Right lobe of liver (tissue), 6 donors: ENCODE measurements around the gene ISY1. TPM values are rescaled to one million over a fixed set of nuclear protein-coding genes. Genes with fewer than 3 reads are reported as not detected.

Experiments
- ATAC-seq, 4 donors: fragments of 200-7000 bp; cut with Tn5 transposase; one replicate each; pipeline ENCODE4 v1.9.1; 2020; ENCODE audit warnings: mild to moderate bottlenecking in 4 of 4, moderate library complexity in 4 of 4
- DNase-seq, 3 donors: peaks; one replicate each; pipeline ENCODE4 v3.0.0-alpha.2; 2020
- H3K27ac ChIP-seq, 3 donors: fragments of 200-600 bp; one replicate each; pipeline ENCODE4 v1.8.0; 2022
- H3K27me3 ChIP-seq, 2 donors: fragments of 200-600 bp; one replicate each; pipeline ENCODE4 v1.8.0; 2022
- H3K36me3 ChIP-seq, 4 donors: fragments of 200-600 bp; sonication (generic) in 1 of 4; one replicate each; pipeline versions ENCODE4 v1.5.1 to v1.8.0; 2017 to 2022; ENCODE audit warnings: control low read depth in 1 of 4
- H3K4me1 ChIP-seq, 4 donors: fragments of 200-600 bp; sonication (generic) in 1 of 4; one replicate each; pipeline versions ENCODE4 v1.5.1 to v1.8.0; 2017 to 2022; ENCODE audit warnings: control low read depth in 1 of 4
- H3K4me3 ChIP-seq, 3 donors: fragments of 200-600 bp; one replicate each; pipeline ENCODE4 v1.8.0; 2022
- H3K9me3 ChIP-seq, 4 donors: fragments of 200-600 bp; sonication (generic) in 1 of 4; one replicate each; pipeline versions ENCODE4 v1.5.1 to v1.8.0; 2017 to 2022; ENCODE audit warnings: control low read depth in 1 of 4
- CTCF ChIP-seq, 4 donors: fragments of 200-600 bp in 3 of 4; fragments of 450-650 bp in 1 of 4; IDR thresholded peaks; one replicate each; pipeline versions ENCODE4 v1.5.1 to v1.8.0; 2016 to 2022; ENCODE audit warnings: antibody characterized with exemption in 4 of 4, mild to moderate bottlenecking in 2 of 4
- POLR2A ChIP-seq: fragments of 450-650 bp; IDR thresholded peaks from one replicate; pipeline ENCODE4 v1.6.1; 2017; ENCODE audit warnings: antibody characterized with exemption, mild to moderate bottlenecking
- WGBS: methylation state at CpG from one replicate; pipeline ENCODE4 v1.1.6; 2018; ENCODE audit warnings: low coverage, low lambda C conversion rate; ENCODE audit not compliant: insufficient coverage; ENCODE audit errors: missing lambda C conversion rate; 5-methylcytosine and 5-hydroxymethylcytosine counted together
- intact Hi-C, 2 donors: fragments of 100-400 bp; cut with DNase I; formaldehyde crosslinking; loops; one replicate each; pipeline versions ENCODE4 v1.11.2 to v1.14.1; 2022
- long read RNA-seq: library from polyadenylated mRNA; unstranded; transcript quantifications from one replicate; pipeline ENCODE4 v2.0.0, GENCODE V29; 2019
- total RNA-seq, 6 experiments: library from RNA; depleted of rRNA in 2 of 6; stranded (reverse); fragments of >200 nt in 2 of 6; fragmentation: NEBNext Ultra II Directional in 3 of 6; extraction: Animal tissue kit (Norgen Biotek cat#: 25700) in 3 of 6; gene quantifications; one replicate each; pipeline versions ENCODE4 v1.1.0 to v1.2.4, GENCODE V29; 2016 to 2023
- donor health status: DM: no; HTN: yes; CAD: no.
- donor health status: DM: no; HTN: no; CAD: no.
- donor health status: DM: no; HTN: no; CAD: no.
- donor health status: DM: no; HTN: yes; CAD: no.
- donor health status: DM: no; HTN: yes; CAD: no.

ISY1 gene
- total RNA-seq, result 10 to 100 TPM in 2 of 6 experiments, 1 to 10 TPM in 4; 2.8 to 10.8 (median 8.9) TPM
- long read RNA-seq, partial matches to known transcripts, result 0 of 3 reads
- long read RNA-seq, other reads (novel, unspliced or antisense), result 0 of 3 reads

GRCh38 chr3:129160891-129161859 is at the start of gene ISY1:
Gene ISY1 (minus strand): TSS chr3:129161063. CDS start chr3:129160975, 88 bp downstream.
- intact Hi-C loops, result no loop called here

GRCh38 chr3:129207479-129207878 is 46.6 kb upstream of the ISY1 start:
- peak; percentile 15 to 43 (median 20) for ATAC-seq
- Histone ChIP-seq H3K4me3 (no peak overlapping the region), H3K27me3 (no peaks in the 10 kb centered on the region), H3K9me3 (no peaks in the 10 kb centered on the region), H3K27ac (peak overlapping the region in 2 of 3 donors; percentile 58 to 72), H3K36me3 (no peaks in the 10 kb centered on the region), H3K4me1 (peaks cover 0 to 43% (median 20%) of the 10 kb centered on the region in 4 donors)
- TF ChIP-seq POLR2A, result no peak
- no peak for TF ChIP-seq CTCF (IDR thresholded peaks at IDR 0.05)
- WGBS, result 19% methylated on average over 4 of the region's 4 CpGs
- DNase-seq, result peak in 1 of 3 donors; percentile 49
- intact Hi-C loops, result no loop called here

More at GRCh38 chr3:129160891-129161859, at the start of gene ISY1:
- 1% methylated on average over 24 of the region's 67 CpGs for WGBS
- Histone ChIP-seq H3K27ac (peak within 1 kb of the TSS; percentile 88 to 96 (median 92)), H3K27me3 (no peaks in the 10 kb centered on the region), H3K4me1 (peaks cover 0 to 18% (median 0%) of the 10 kb centered on the region in 4 donors), H3K9me3 (no peaks in the 10 kb centered on the region), H3K36me3 (peaks cover 0 to 31% (median 23%) of the 10 kb centered on the region in 4 donors), H3K4me3 (peak within 1 kb of the TSS; percentile 67 to 80 (median 79))
- DNase-seq (peak; percentile 89 to 92 (median 90)), ATAC-seq (peak; percentile 91 to 93 (median 92))
- TF ChIP-seq POLR2A, result peak; percentile 87
- TF ChIP-seq CTCF (IDR thresholded peaks at IDR 0.05), result peak; percentile 52 to 69 (median 61)

- Histone ChIP-seq H3K4me1 (peaks cover 0 to 27% (median 13%) of the 10 kb centered on the region in 4 donors), H3K4me3 (no peak overlapping the region), H3K27ac (peak overlapping the region in 2 of 3 donors; percentile 61 to 66), H3K9me3 (no peaks in the 10 kb centered on the region), H3K36me3 (no peaks in the 10 kb centered on the region), H3K27me3 (no peaks in the 10 kb centered on the region)
- DNase-seq, result peak in 1 of 3 donors; percentile 73
- intact Hi-C loops, result no loop called here
- peak; percentile 84 to 92 (median 90) for ATAC-seq
- TF ChIP-seq CTCF (IDR thresholded peaks at IDR 0.05) (no peak), POLR2A (no peak)
- 43% methylated on average over 5 of the region's 8 CpGs for WGBS
These were observed 44.4 kb upstream of the ISY1 start for GRCh38 chr3:129205109-129205832.

GRCh38 chr3:129204473-129204872 is 43.6 kb upstream of the ISY1 start:
- H3K27ac ChIP-seq, result peak overlapping the region in 2 of 3 donors; percentile 61 to 66
- H3K36me3 ChIP-seq, result no peaks in the 10 kb centered on the region
- H3K9me3 ChIP-seq, result no peaks in the 10 kb centered on the region
- 82% methylated on average over 2 of the region's 2 CpGs for WGBS
- DNase-seq (no peak), ATAC-seq (no peak)
- peaks cover 0 to 27% (median 13%) of the 10 kb centered on the region in 4 donors for H3K4me1 ChIP-seq
- no peaks in the 10 kb centered on the region for H3K27me3 ChIP-seq
- no peak overlapping the region for H3K4me3 ChIP-seq
- intact Hi-C loops, result no loop called here
- no peak for TF ChIP-seq CTCF (IDR thresholded peaks at IDR 0.05)
- TF ChIP-seq POLR2A, result no peak
